ENCODE data around the gene MSLN. TPM values are rescaled to one million over a fixed set of nuclear protein-coding genes. Genes with fewer than 3 reads are reported as not detected.

MSLN gene
- total and polyA plus RNA-seq, 9 of the 15 experiments (the other 6 are each of a cell fraction or from before 2014, with no cell fraction given), result not detected

GRCh38 chr16:797686-798085 lies 37.2 kb downstream of the MSLN start:
- Histone ChIP-seq H3K36me3 (ENCODE audit: control insufficient read depth, insufficient read depth, low read length) (peaks cover 34% of the 10 kb centered on the region; the same call in 1 of the 3 replicates), H4K20me1 (replicated peaks; ENCODE audit: control insufficient read depth, insufficient read depth, low read length) (peaks cover 11% of the 10 kb centered on the region), H2AFZ (ENCODE audit: low read depth, low read length) (no peak overlapping the region), H3K4me3 (no peak overlapping the region), H3K79me2 (ENCODE audit: control insufficient read depth, insufficient read depth, low read length) (no peaks in the 10 kb centered on the region; the same call in 2 of the 3 replicates), H3K9me3 (replicated peaks; ENCODE audit: control insufficient read depth, insufficient read depth, low read depth, low read length) (no peaks in the 10 kb centered on the region), H3K4me2 (ENCODE audit: insufficient read depth, low read length) (no peak overlapping the region), H3K9ac (ENCODE audit: insufficient read depth in 1 of 2, low read depth in 2 of 2, low read length in 2 of 2) (no peak overlapping the region), H3K27me3 (ENCODE audit: control insufficient read depth in 2 of 2, insufficient read depth in 2 of 2, low read length in 2 of 2) (no peaks in the 10 kb centered on the region), H3K27ac (ENCODE audit: extremely low read depth, low read depth, low read length) (no peak overlapping the region), H3K4me1 (replicated peaks in 1 of 2; ENCODE audit: control insufficient read depth in 2 of 2, insufficient read depth in 2 of 2, low read length in 2 of 2) (peaks cover 2 to 92% of the 10 kb centered on the region in 2 experiments; a peak in 3 of 5 replicates), H3K9me1 (ENCODE audit: control insufficient read depth, insufficient read depth, low read length) (no peaks in the 10 kb centered on the region)
- in situ Hi-C loops (cut with MboI) (no loop called here), intact Hi-C loops (cut with micrococcal nuclease) (no loop called here)
- WGBS (ENCODE audit: insufficient coverage, low coverage, missing lambda C conversion rate), result 92% methylated on average over 16 of the region's 22 CpGs
- POLR2A ChIA-PET, result no interaction called here
- DNase-seq (ENCODE audit: extremely low read depth in 1 of 4, low spot score in 3 of 4), result no peak
- no peak for TF ChIP-seq EWSR1 (IDR thresholded peaks at IDR 0.05; ENCODE audit: borderline replicate concordance, low read depth, partially characterized antibody)
- TF ChIP-seq RFX7 (CRISPR knock-in tag; IDR thresholded peaks at IDR 0.05), result no peak
- TF ChIP-seq ZNF134 (CRISPR knock-in tag; conservative IDR thresholded peaks at IDR 0.05), result no peak
- no peak for TF ChIP-seq MAFK (IDR thresholded peaks at IDR 0.05; ENCODE audit: low read length)
- no peak for TF ChIP-seq NFE2 (IDR thresholded peaks at IDR 0.05; ENCODE audit: low read depth)
- TF ChIP-seq BHLHE40 (IDR thresholded peaks at IDR 0.05; ENCODE audit: low read length), result no peak
- TF ChIP-seq E2F3 (CRISPR knock-in tag; IDR thresholded peaks at IDR 0.05), result no peak
- no peak for TF ChIP-seq BACH1 (tag; IDR thresholded peaks at IDR 0.05)
- no peak for TF ChIP-seq SUPT5H (IDR thresholded peaks at IDR 0.05)
- no peak for TF ChIP-seq RBM15 (IDR thresholded peaks at IDR 0.05; ENCODE audit: insufficient read depth, low read length)
- CTCF ChIA-PET (ENCODE audit: low intra/inter-chr PET ratio), result no interaction called here
- ATAC-seq, result no peak
- no peak for FAIRE-seq
- BruUV-seq (replicated peaks), result no TSS peak
